ENCODE data around the gene RPL35A.
"Not testable (repeated sequence)": the region's sequence is repeated elsewhere in the genome, so short reads cannot be mapped to it uniquely, and the experiment has no call there.

RPL35A gene

GRCh38 chr3:197952440-197952839 is 2.5 kb downstream of the RPL35A start:
- DNase-seq (ENCODE audit: low spot score), result no peak

DNA sequence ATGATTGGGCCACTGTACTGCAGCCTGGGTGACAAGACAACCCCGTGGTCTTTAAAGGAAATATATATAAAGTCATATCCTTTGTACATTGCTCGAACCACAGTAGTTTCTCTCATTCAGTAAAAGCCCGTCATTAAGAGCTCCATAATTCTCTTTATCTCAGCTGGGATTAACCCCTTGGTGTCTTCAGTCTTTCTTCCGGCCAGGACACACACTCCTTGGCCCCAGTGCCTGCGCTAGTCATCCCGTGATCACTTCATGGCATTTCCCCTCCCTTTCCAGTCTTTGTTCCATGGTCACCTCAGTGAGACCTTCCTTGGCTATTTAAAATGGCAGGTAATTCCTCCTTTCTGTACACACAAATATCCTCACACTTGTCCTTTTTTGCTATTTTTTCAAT is 3.3 kb downstream of the RPL35A start:
- DNase-seq (ENCODE audit: low spot score), result no peak

- no peak for DNase-seq (ENCODE audit: low spot score)
Observed at GRCh38 chr3:197953881-197954280, 3.9 kb downstream of the RPL35A start.

GRCh38 chr3:197955892-197956477 is 6.0 kb downstream of the RPL35A start:
- no peak for DNase-seq (ENCODE audit: low spot score)

- DNase-seq (ENCODE audit: low spot score), result no peak
Observed at GRCh38 chr3:197956626-197956988, 6.6 kb downstream of the RPL35A start.

GRCh38 chr3:197957790-197958133 is 7.8 kb downstream of the RPL35A start:
- DNase-seq (ENCODE audit: low spot score), result no peak

DNA sequence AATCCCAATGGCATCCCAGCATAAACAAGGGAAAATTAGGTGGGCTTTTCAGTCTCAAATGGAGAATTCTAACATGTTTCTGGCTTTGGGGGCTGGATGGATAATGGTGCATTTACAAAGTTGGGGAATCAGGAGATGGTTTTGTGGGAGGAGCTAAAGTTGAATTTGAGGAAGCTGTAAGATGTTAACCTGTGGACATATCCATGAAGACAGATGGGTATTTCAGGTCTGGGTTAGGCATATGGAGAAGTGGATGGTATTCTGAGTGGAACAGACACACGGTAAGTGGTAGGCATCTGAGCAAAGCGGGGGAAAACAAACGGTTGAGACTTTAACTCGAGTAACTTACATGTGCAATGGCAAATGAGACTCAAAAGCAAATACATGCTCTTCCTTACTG is 8.4 kb downstream of the RPL35A start:
- DNase-seq (ENCODE audit: low spot score), result no peak

- DNase-seq (ENCODE audit: low spot score), result not testable (repeated sequence)
Observed at GRCh38 chr3:197958848-197959247, 8.9 kb downstream of the RPL35A start.

- DNase-seq (ENCODE audit: low spot score), result no peak
Observed at GRCh38 chr3:197959500-197959890, 9.5 kb downstream of the RPL35A start.

DNA sequence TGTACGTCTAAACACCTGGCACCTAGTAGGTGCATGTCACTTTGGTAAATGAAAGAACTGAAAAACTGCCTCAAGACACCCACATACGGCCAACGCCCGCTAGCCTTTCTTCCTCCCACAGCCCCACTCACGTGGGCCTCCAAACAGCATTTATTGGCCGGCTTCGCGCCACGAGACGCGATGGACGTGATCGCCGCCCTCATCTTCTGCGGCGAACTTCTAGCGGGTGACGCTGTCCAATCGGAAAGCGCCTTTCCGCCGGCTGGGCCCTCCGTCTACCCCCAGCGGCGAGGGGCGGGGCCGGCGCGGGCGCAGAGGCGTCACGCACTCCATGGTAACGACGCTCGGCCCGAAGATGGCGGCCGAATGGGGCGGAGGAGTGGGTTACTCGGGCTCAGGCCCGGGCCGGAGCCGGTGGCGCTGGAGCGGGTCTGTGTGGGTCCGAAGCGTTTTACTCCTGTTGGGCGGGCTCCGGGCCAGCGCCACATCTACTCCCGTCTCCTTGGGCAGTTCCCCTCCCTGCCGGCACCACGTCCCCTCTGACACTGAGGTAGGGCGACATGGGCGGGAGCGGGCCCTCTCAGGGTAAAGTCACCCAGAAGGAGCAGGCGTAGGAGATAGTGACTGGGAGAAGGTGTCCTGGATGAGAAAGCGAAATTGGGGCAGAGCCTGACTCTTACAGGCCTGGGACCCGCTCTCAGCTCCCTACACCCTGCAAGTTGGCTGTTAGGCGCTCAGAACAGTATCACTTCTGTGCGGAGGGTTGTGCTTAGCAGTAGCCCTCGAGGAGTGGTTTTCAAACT is 10.1 kb downstream of the RPL35A start, which contains the start of gene LMLN:
TSS of gene LMLN (plus strand) at position 327 of the 803 bp plus-strand sequence. CDS start at position 356, 29 bp downstream.
- peak; percentile 94 for DNase-seq (ENCODE audit: low spot score)

DNA sequence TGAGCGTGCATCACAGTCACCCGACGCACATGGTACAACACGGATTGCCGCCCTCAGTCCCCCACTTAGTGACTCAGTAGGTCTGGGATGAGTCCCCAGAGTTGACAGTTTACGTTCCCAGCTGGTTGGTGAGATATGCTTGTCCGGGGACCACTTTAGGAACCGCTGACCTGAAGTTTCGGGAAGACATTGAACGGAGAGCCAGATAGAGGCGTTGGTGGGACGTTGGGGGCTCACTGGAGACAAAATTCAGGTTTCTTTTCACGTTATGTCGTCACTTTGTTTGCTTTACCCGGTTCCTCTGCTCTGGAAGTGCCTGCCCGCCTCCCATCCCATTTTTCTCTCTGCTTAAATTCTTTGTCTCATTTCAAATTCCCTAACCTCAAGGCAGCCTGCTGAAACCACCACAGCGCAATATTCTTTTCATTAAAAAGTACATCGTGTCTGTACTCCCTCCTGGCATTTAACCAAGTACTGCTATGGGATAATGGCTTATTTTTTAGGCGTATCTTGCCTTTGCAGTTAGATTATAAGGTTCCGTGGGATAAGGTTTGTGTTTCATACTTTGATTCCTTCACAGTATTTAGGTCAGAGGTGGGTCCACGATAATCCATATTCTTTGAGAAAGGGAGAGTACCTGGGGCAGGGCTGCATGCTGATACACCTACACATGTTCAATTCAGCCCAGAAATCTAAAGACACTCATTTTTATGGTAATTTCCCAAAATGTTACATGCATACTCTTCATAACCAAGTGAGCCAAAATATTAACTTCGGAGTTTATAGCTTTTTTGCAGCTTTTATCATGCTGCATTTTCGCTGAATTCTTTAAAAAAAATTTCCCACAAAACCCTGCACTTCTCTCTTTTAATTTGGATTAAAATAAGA is 10.9 kb downstream of the RPL35A start:
- DNase-seq (ENCODE audit: low spot score), result peak; percentile 70

GRCh38 chr3:197961582-197961945 is 11.6 kb downstream of the RPL35A start:
- no peak for DNase-seq (ENCODE audit: low spot score)

- no peak for DNase-seq (ENCODE audit: low spot score)
Observed at GRCh38 chr3:197963019-197963637, 13.1 kb downstream of the RPL35A start.

- DNase-seq (ENCODE audit: low spot score), result not testable (repeated sequence)
Observed at GRCh38 chr3:197967337-197967989, 17.5 kb downstream of the RPL35A start.

DNA sequence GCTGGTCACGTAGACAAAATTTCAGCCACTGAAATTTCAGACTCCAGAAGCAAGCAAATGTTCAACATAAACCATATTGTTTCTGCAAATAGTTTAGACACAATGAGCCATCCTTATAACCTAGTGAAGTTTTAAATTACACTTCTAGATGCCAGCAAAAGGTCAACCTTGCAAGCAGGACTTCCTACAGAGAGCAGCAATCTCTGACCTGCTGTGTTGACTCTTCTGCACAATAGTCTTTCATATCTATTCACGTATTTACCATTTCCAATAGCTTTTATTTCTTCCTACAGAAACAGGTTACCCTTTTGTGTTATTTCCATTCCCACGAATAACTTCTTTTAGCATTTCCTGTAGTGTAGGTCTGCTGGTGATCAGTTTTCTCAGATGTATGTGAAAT is 20.6 kb downstream of the RPL35A start:
- no peak for DNase-seq (ENCODE audit: low spot score)

GRCh38 chr3:197974016-197974415 is 24.0 kb downstream of the RPL35A start:
- DNase-seq (ENCODE audit: low spot score), result no peak

DNA sequence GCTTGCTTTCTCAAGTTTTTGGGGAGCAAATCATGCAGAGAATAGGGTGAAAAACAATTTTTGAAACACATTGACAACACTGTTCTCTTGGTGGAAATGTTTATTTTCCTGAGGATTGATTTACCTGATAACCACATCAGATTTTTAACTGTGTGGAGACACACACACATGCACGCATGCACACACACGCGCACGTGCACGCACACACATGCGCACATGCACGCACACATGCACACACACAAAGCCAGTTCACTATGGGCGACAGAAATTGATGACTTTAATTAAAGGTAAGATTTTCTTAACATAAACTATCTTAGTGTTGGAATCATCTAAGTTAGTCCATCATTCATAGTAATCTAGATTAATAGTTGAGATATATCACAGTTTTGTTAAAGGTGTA is 25.3 kb downstream of the RPL35A start:
- DNase-seq (ENCODE audit: low spot score), result no peak

DNA sequence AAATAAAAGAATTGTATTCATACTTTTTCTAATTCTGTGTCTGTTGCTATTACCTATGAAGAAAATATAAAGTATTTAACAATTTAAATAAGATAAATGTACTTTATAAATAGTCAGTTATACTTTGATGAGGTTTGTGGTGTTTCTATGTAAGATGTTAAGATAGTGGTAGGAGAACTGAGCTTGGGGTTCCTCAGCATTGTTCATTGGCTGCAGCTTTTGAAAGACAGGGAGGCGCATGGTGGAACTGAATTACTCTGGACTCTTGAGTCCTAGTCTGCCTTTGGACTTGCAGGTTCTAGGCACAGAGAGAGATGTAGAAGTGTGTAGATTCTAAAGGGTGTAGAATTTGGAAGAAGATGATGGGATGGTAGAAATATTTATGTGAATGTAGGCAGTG is 33.1 kb downstream of the RPL35A start:
- no peak for DNase-seq (ENCODE audit: low spot score)

GRCh38 chr3:197989651-197990050 is 39.7 kb downstream of the RPL35A start:
- no peak for DNase-seq (ENCODE audit: low spot score)

DNA sequence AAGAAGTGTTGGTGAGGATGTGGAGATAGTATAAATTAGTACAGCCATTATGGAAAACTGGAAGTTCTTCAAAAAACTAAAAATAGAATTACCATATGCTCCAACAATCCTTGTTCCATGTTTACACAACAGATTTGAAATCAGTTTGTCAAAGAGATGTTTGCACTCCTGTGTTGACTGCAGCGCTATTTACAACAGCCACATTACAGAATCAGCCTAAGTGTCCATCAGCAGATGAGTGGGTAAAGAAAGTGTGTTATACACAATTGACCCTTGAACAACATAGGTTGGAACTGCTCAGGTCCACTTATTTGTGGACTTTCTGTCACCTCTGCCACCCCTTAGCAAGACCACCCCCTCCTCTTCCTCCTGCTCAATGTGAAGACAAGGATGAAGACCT is 44.7 kb downstream of the RPL35A start:
- DNase-seq (ENCODE audit: low spot score), result no peak

GRCh38 chr3:197996855-197997254 is 46.9 kb downstream of the RPL35A start:
- no peak for DNase-seq (ENCODE audit: low spot score)

GRCh38 chr3:197997936-197998335 is 47.9 kb downstream of the RPL35A start:
- no peak for DNase-seq (ENCODE audit: low spot score)

All from left forelimb (tissue), 1 donor.